ENCODE measurements around the gene CFAP47.

CFAP47 gene, protein sequence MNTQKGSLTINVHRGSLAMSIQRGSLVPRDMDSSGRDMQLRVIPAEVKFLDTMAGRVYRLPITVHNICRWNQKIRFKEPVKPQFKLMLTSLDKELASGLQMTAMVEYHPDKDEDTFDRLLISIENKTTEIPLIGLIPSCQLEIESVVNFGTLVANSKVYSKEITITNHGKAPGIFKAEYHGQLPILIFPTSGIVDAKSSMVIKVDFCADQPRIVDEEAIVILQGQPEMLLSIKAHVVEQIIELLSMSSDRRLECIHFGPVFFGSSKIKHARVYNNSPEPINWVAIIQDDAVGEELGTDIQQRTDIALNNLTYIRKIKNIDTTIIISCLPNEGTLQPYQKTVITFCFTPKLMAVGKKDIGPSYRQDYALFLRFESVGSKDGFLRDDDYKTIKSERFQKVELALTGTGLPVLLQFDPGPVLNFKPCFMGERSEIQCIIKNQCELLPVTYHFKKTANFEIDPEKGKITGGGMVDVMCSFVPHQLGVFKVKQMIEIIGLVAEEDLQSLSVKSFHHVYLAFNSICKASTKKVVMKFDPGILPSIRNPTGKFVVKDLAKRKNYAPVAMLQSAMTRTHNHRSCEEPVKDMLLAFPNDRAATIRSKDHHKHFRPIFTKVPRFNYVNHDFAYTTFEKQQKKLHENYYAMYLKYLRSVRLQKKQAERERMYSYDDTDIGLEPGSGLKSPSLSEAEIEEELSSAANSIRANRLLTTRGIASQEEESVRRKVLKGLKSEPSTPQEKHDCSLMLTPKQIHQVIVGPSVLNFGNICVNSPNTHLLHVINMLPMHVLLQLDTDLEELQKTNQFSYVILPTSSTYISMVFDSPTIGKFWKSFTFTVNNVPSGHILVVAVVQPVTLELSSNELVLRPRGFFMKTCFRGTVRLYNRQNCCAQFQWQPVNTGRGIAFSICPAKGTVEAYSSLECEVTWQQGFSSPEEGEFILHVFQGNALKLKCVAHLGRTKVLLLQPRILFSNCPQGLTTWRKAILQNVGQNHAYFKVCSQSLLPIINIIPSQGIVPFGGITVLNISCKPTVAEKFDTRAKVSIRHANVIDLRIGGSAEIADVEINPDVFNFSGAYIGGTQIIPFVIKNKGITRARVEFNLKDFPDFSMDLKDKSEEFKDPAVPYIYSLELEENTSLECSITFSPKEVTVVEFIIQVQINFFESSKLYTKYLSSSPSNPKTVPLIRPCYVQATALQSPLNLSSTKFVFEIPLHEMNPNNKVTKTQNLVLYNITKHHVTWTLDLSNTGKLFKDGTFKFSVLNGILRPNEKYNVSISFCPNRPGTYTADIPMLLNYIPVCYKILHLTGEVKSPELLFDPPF (N-terminal part only)

DNA sequence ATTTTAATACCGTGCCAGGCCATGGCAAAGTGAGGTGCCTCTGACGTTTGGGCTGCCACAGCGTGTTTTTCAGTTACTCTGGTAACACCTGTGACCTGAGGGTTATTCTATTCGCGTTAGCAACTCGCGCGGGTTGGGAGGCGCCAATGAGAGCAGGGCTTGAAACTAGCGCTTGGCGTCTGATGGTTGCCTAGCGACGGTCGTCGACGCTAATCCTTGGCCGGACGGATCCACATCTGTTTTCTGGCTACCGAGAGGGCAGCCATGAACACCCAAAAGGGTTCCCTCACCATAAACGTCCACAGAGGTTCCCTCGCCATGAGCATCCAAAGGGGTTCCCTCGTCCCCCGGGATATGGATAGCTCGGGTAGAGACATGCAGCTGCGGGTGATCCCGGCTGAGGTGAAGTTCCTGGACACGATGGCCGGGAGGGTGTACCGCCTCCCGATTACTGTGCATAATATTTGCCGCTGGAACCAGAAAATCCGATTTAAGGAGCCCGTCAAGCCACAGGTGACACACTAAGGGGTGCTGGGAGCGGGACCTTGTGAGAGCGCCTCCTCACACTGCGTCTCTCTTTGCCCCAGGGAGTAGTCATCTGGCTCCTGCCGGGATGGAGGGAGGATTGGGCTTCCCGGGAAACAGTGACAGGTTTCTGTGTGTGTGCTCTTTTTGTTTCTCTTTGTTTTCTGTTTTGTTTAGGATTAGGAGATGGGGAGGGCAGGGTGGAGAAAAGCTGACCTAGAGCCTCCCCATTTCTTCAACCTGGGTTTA is at the start of gene CFAP47:
Gene CFAP47 (plus strand): TSS at position 199 of the 774 bp plus-strand sequence. CDS start 66 bp downstream, at position 265.
- no peaks in the 10 kb centered on the region for H3K27me3 ChIP-seq (ENCODE audit: control insufficient read depth, low read length)
- no peak within 1 kb of the TSS for H3K4me2 ChIP-seq (ENCODE audit: low read length)
- no peak within 1 kb of the TSS for H3K4me3 ChIP-seq (ENCODE audit: low read length)
- no peaks in the 10 kb centered on the region for H4K20me1 ChIP-seq (ENCODE audit: control insufficient read depth, insufficient read depth, low read depth, low read length)
- no peaks in the 10 kb centered on the region for H3K79me2 ChIP-seq (ENCODE audit: control insufficient read depth, low read length)
- H3K9me2 ChIP-seq (replicated peaks; ENCODE audit: control insufficient read depth, low read length): no peaks in the 10 kb centered on the region
- H3K36me3 ChIP-seq (ENCODE audit: control insufficient read depth, low read length): no peaks in the 10 kb centered on the region
- peaks cover 4% of the 10 kb centered on the region; the same call in 1 of the 2 replicates for H3K9me3 ChIP-seq (ENCODE audit: control insufficient read depth, insufficient read depth, low read length)
- peaks cover 4% of the 10 kb centered on the region; the same call in 1 of the 2 replicates for H3F3A ChIP-seq (ENCODE audit: control insufficient read depth, insufficient read depth)
- no peak within 1 kb of the TSS for H3K27ac ChIP-seq (ENCODE audit: low read depth, low read length)
- TF ChIP-seq, protein P1, sequence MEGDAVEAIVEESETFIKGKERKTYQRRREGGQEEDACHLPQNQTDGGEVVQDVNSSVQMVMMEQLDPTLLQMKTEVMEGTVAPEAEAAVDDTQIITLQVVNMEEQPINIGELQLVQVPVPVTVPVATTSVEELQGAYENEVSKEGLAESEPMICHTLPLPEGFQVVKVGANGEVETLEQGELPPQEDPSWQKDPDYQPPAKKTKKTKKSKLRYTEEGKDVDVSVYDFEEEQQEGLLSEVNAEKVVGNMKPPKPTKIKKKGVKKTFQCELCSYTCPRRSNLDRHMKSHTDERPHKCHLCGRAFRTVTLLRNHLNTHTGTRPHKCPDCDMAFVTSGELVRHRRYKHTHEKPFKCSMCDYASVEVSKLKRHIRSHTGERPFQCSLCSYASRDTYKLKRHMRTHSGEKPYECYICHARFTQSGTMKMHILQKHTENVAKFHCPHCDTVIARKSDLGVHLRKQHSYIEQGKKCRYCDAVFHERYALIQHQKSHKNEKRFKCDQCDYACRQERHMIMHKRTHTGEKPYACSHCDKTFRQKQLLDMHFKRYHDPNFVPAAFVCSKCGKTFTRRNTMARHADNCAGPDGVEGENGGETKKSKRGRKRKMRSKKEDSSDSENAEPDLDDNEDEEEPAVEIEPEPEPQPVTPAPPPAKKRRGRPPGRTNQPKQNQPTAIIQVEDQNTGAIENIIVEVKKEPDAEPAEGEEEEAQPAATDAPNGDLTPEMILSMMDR (IDR thresholded peaks at IDR 0.05; ENCODE audit: low read depth, low read length, poor library complexity, severe bottlenecking): no peak
- TF ChIP-seq EZH2phosphoT487 (IDR thresholded peaks at IDR 0.05; ENCODE audit: borderline replicate concordance, low read length): no peak
- H3K4me1 ChIP-seq (ENCODE audit: control insufficient read depth, low read length): no peaks in the 10 kb centered on the region

DNA sequence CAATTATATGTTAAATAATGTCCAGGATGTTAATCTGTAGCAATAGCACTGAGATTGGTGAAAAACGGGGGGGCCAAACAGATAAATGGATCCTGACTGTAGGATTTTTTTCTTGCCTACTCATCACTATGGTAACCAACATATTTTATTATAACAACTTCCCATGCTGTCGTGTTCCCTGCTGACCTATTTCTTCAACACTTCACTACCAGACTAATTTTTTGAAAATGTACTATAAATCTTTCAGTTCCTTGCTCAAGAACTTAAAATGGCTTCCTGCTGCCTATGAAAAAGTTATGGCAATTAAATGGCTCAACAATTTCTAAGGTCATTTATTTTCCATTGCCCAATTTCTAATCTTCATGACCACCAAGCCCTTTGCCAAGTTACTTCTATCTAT is 38.9 kb upstream of the CFAP47 start:
- Histone ChIP-seq H3K4me1 (ENCODE audit: control insufficient read depth, low read length) (no peaks in the 10 kb centered on the region), H3K79me2 (ENCODE audit: control insufficient read depth, low read length) (no peaks in the 10 kb centered on the region), H3K27me3 (ENCODE audit: control insufficient read depth, low read length) (no peaks in the 10 kb centered on the region), H3K27ac (ENCODE audit: low read depth, low read length) (no peak overlapping the region), H3K4me2 (ENCODE audit: low read length) (no peak overlapping the region), H4K20me1 (ENCODE audit: control insufficient read depth, insufficient read depth, low read depth, low read length) (no peaks in the 10 kb centered on the region), H3K9me2 (replicated peaks; ENCODE audit: control insufficient read depth, low read length) (no peaks in the 10 kb centered on the region), H3K9me3 (ENCODE audit: control insufficient read depth, insufficient read depth, low read length) (no peaks in the 10 kb centered on the region), H3K36me3 (ENCODE audit: control insufficient read depth, low read length) (no peaks in the 10 kb centered on the region), H3F3A (ENCODE audit: control insufficient read depth, insufficient read depth) (no peaks in the 10 kb centered on the region), H3K4me3 (ENCODE audit: low read length) (no peak overlapping the region)
- TF ChIP-seq, protein P1 (IDR thresholded peaks at IDR 0.05; ENCODE audit: low read depth, low read length, poor library complexity, severe bottlenecking): no peak
- no peak for TF ChIP-seq EZH2phosphoT487 (IDR thresholded peaks at IDR 0.05; ENCODE audit: borderline replicate concordance, low read length)

DNA sequence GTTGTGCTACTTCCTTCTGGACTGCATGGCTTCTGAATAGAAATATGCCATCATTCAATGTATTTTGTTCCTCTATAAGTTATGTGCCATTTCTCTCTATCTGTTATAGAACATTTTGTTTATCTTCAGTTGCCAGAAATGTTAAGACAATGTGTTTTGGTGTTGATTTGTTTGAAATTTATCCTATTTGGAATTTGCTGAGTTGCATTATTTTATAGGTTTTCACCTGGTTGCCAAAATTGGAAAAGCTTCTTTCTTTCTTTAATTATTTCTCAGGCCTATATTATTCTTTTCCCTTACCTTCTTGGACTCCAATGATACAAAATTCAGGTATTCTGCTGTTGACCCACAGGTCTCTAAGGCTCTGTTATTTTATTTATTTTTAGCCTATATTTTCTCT is 33.4 kb upstream of the CFAP47 start:
- no peaks in the 10 kb centered on the region for H3K36me3 ChIP-seq (ENCODE audit: control insufficient read depth, low read length)
- no peak overlapping the region for H3K4me3 ChIP-seq (ENCODE audit: low read length)
- H3K4me2 ChIP-seq (ENCODE audit: low read length): no peak overlapping the region
- no peaks in the 10 kb centered on the region for H3K9me2 ChIP-seq (replicated peaks; ENCODE audit: control insufficient read depth, low read length)
- no peaks in the 10 kb centered on the region for H3K9me3 ChIP-seq (ENCODE audit: control insufficient read depth, insufficient read depth, low read length)
- H3K27me3 ChIP-seq (ENCODE audit: control insufficient read depth, low read length): no peaks in the 10 kb centered on the region
- H3K27ac ChIP-seq (ENCODE audit: low read depth, low read length): no peak overlapping the region
- no peaks in the 10 kb centered on the region for H4K20me1 ChIP-seq (ENCODE audit: control insufficient read depth, insufficient read depth, low read depth, low read length)
- TF ChIP-seq, protein P1 (IDR thresholded peaks at IDR 0.05; ENCODE audit: low read depth, low read length, poor library complexity, severe bottlenecking): no peak
- TF ChIP-seq EZH2phosphoT487 (IDR thresholded peaks at IDR 0.05; ENCODE audit: borderline replicate concordance, low read length): no peak
- no peaks in the 10 kb centered on the region for H3K4me1 ChIP-seq (ENCODE audit: control insufficient read depth, low read length)
- H3F3A ChIP-seq (ENCODE audit: control insufficient read depth, insufficient read depth): no peaks in the 10 kb centered on the region
- no peaks in the 10 kb centered on the region for H3K79me2 ChIP-seq (ENCODE audit: control insufficient read depth, low read length)
